ENCODE results near the gene CAMSAP1.

DNA sequence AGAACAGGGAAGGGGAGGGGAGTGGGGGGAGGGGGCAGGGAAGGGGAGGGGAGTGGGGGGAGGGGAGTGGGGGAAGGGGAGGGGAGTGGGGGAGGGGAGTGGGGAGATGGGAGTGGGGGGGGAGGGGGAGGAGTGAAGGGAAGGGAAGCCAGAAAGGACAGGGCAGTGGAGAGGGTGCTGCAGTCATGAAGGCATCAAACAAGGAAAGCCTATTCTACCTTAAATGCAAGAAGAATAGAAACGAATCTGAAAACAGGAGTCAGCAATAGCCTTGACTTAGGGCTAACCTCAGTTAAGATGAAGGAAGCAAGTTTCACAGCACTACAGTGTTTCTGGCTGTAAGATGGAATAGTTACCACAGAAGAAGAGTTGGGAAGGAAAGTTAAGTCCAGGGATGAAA lies 59.5 kb downstream of the CAMSAP1 start:
- TF ChIP-seq, protein P1, sequence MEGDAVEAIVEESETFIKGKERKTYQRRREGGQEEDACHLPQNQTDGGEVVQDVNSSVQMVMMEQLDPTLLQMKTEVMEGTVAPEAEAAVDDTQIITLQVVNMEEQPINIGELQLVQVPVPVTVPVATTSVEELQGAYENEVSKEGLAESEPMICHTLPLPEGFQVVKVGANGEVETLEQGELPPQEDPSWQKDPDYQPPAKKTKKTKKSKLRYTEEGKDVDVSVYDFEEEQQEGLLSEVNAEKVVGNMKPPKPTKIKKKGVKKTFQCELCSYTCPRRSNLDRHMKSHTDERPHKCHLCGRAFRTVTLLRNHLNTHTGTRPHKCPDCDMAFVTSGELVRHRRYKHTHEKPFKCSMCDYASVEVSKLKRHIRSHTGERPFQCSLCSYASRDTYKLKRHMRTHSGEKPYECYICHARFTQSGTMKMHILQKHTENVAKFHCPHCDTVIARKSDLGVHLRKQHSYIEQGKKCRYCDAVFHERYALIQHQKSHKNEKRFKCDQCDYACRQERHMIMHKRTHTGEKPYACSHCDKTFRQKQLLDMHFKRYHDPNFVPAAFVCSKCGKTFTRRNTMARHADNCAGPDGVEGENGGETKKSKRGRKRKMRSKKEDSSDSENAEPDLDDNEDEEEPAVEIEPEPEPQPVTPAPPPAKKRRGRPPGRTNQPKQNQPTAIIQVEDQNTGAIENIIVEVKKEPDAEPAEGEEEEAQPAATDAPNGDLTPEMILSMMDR (IDR thresholded peaks at IDR 0.05; ENCODE audit: borderline replicate concordance, extremely low read depth, low read length, poor library complexity, severe bottlenecking), result no peak
- no peak for TF ChIP-seq EZH2 (IDR thresholded peaks at IDR 0.05; ENCODE audit: borderline replicate concordance, low read depth, low read length, severe bottlenecking)
